GM18868 (cell line): ENCODE data around the gene PIK3R3.

Experiments used
- ATAC-seq: cut with Tn5 transposase; IDR thresholded peaks from one replicate; pipeline ENCODE4 v1.9.1; 2021; ENCODE audit warnings: mild to moderate bottlenecking, moderate library complexity; ENCODE audit not compliant: unreplicated experiment

Gene PIK3R3

GRCh38 chr1:46030876-46031660 lies 101.4 kb downstream of the PIK3R3 start:
- no peak for ATAC-seq

GRCh38 chr1:46030074-46030870 lies 102.2 kb downstream of the PIK3R3 start:
- ATAC-seq = no peak

GRCh38 chr1:46027788-46028573 lies 104.4 kb downstream of the PIK3R3 start:
- no peak for ATAC-seq

GRCh38 chr1:46026531-46026930 lies 105.9 kb downstream of the PIK3R3 start:
- no peak for ATAC-seq

- no peak for ATAC-seq
Observed at GRCh38 chr1:46021046-46021996, 111.1 kb downstream of the PIK3R3 start.

- no peak for ATAC-seq
Observed at GRCh38 chr1:46020010-46020409, 112.4 kb downstream of the PIK3R3 start.

- no peak for ATAC-seq
Observed at GRCh38 chr1:46019348-46019747, 113.1 kb downstream of the PIK3R3 start.

GRCh38 chr1:46017876-46018503 lies 114.4 kb downstream of the PIK3R3 start:
- ATAC-seq = no peak

- no peak for ATAC-seq
Observed at GRCh38 chr1:46013581-46013980, 118.8 kb downstream of the PIK3R3 start.

GRCh38 chr1:46012236-46012635 lies 120.2 kb downstream of the PIK3R3 start:
- no peak for ATAC-seq

GRCh38 chr1:46011121-46011695 lies 121.2 kb downstream of the PIK3R3 start:
- no peak for ATAC-seq

- no peak for ATAC-seq
Observed at GRCh38 chr1:46010611-46011010, 121.8 kb downstream of the PIK3R3 start.

GRCh38 chr1:46008585-46008984 lies 123.8 kb downstream of the PIK3R3 start:
- ATAC-seq = no peak

GRCh38 chr1:46005594-46005993 lies 126.8 kb downstream of the PIK3R3 start:
- ATAC-seq = no peak

GRCh38 chr1:46004492-46004891 lies 127.9 kb downstream of the PIK3R3 start:
- ATAC-seq = no peak

- no peak for ATAC-seq
Observed at GRCh38 chr1:46003315-46003714, 129.1 kb downstream of the PIK3R3 start.

- ATAC-seq = no peak
Observed at GRCh38 chr1:46002551-46003150, 129.8 kb downstream of the PIK3R3 start.

GRCh38 chr1:46001081-46001785 lies 131.2 kb downstream of the PIK3R3 start:
- ATAC-seq = no peak
